H9 (cell line): ENCODE data around the gene C13orf46. TPM values are rescaled to one million over a fixed set of nuclear protein-coding genes. Genes with fewer than 3 reads are reported as not detected.

ENCODE experiments used
- DNase-seq: peaks from one replicate; pipeline ENCODE4 v3.0.0-alpha.2; 2017
- H2AFZ ChIP-seq: one replicate; pipeline ENCODE4 v1.6.1; 2013; ENCODE audit warnings: mild to moderate bottlenecking, low read length, control low read depth, moderate library complexity
- H2AK5ac ChIP-seq: 2 replicates; pipeline ENCODE4 v1.6.1; 2013; ENCODE audit warnings: low read length, control low read depth, mixed read lengths; ENCODE audit not compliant: insufficient read length
- H2BK120ac ChIP-seq: one replicate; pipeline ENCODE4 v1.6.1; 2013; ENCODE audit warnings: low read depth, mild to moderate bottlenecking, low read length, control low read depth, inconsistent platforms; ENCODE audit not compliant: poor library complexity, severe bottlenecking
- H2BK12ac ChIP-seq: 2 replicates; pipeline ENCODE4 v1.6.1; 2013; ENCODE audit warnings: low read length, control low read depth, mixed read lengths, low read depth; ENCODE audit not compliant: insufficient read length
- H2BK15ac ChIP-seq: 2 replicates; pipeline ENCODE4 v1.6.1; 2013; ENCODE audit warnings: low read depth, low read length, control low read depth
- H2BK20ac ChIP-seq: one replicate; pipeline ENCODE4 v1.6.1; 2013; ENCODE audit warnings: low read depth, mild to moderate bottlenecking, low read length, control low read depth, inconsistent platforms; ENCODE audit not compliant: poor library complexity, severe bottlenecking
- H2BK5ac ChIP-seq: 2 replicates; pipeline ENCODE4 v1.6.1; 2013; ENCODE audit warnings: low read length, control low read depth, mixed read lengths; ENCODE audit not compliant: insufficient read length
- H3K14ac ChIP-seq: 2 replicates; pipeline ENCODE4 v1.6.1; 2013; ENCODE audit warnings: low read length, control low read depth; ENCODE audit not compliant: insufficient read depth
- H3K18ac ChIP-seq: 2 replicates; pipeline ENCODE4 v1.6.1; 2013; ENCODE audit warnings: low read depth, mild to moderate bottlenecking, mixed read lengths, low read length, control low read depth; ENCODE audit not compliant: insufficient read length
- H3K23ac ChIP-seq: 2 replicates; pipeline ENCODE4 v1.6.1; 2013; ENCODE audit warnings: low read length, control low read depth, mixed read lengths, low read depth; ENCODE audit not compliant: insufficient read length
- H3K23me2 ChIP-seq: 2 replicates; pipeline ENCODE4 v1.6.1; 2013; ENCODE audit warnings: low read depth, mild to moderate bottlenecking, mixed read lengths, low read length, control low read depth; ENCODE audit not compliant: insufficient read length, poor library complexity, severe bottlenecking
- H3K27ac ChIP-seq: 2 replicates; pipeline ENCODE4 v1.5.1; 2013; ENCODE audit warnings: low read length, control low read depth, mixed read lengths, low read depth; ENCODE audit not compliant: insufficient read length
- H3K27me3 ChIP-seq: 2 replicates; pipeline ENCODE4 v1.6.1; 2013; ENCODE audit warnings: low read length, control low read depth, inconsistent platforms; ENCODE audit not compliant: insufficient read depth
- H3K4ac ChIP-seq: 2 replicates; pipeline ENCODE4 v1.6.1; 2013; ENCODE audit warnings: low read depth, mild to moderate bottlenecking, control low read depth, inconsistent platforms, low read length, moderate library complexity
- H3K4me1 ChIP-seq: 2 replicates; pipeline ENCODE4 v1.6.1; 2013; ENCODE audit warnings: low read length, control low read depth, inconsistent platforms; ENCODE audit not compliant: insufficient read depth
- H3K4me2 ChIP-seq: 2 replicates; pipeline ENCODE4 v1.6.1; 2013; ENCODE audit warnings: low read length, control low read depth, mixed read lengths; ENCODE audit not compliant: insufficient read length, insufficient read depth
- H3K56ac ChIP-seq: 2 replicates; pipeline ENCODE4 v1.6.1; 2013; ENCODE audit warnings: low read depth, mild to moderate bottlenecking, mixed read lengths, low read length, control low read depth; ENCODE audit not compliant: insufficient read length
- H3K79me1 ChIP-seq: 2 replicates; pipeline ENCODE4 v1.6.1; 2013; ENCODE audit warnings: low read depth, mild to moderate bottlenecking, moderate library complexity, low read length, control low read depth, inconsistent platforms; ENCODE audit not compliant: insufficient read depth, poor library complexity, severe bottlenecking
- H3K79me2 ChIP-seq: 2 replicates; pipeline ENCODE4 v1.6.1; 2013; ENCODE audit warnings: low read length, control low read depth, inconsistent platforms; ENCODE audit not compliant: insufficient read depth
- H3K9ac ChIP-seq: 2 replicates; pipeline ENCODE4 v1.6.1; 2013; ENCODE audit warnings: low read length, control low read depth, mixed read lengths; ENCODE audit not compliant: insufficient read length; ENCODE audit errors: extremely low read depth
- H3K9me3 ChIP-seq: one replicate; pipeline ENCODE4 v1.6.1; 2013; ENCODE audit warnings: low read depth, low read length, inconsistent platforms; ENCODE audit not compliant: control insufficient read depth
- H3T11ph ChIP-seq: one replicate; pipeline ENCODE4 v1.6.1; 2013; ENCODE audit warnings: mild to moderate bottlenecking, low read length, control low read depth, inconsistent platforms
- H4K20me1 ChIP-seq: one replicate; pipeline ENCODE4 v1.6.1; 2013; ENCODE audit not compliant: control insufficient read depth, insufficient read length, insufficient read depth
- H4K5ac ChIP-seq: 2 replicates; pipeline ENCODE4 v1.6.1; 2013; ENCODE audit warnings: low read depth, mild to moderate bottlenecking, mixed read lengths, low read length, control low read depth; ENCODE audit not compliant: insufficient read length
- H4K8ac ChIP-seq: replicated peaks from 2 replicates; pipeline ENCODE4 v1.6.1; 2013; ENCODE audit warnings: low read length, control low read depth, mixed read lengths, low read depth; ENCODE audit not compliant: insufficient read length
- H4K91ac ChIP-seq: 2 replicates; pipeline ENCODE4 v1.6.1; 2013; ENCODE audit warnings: low read depth, mild to moderate bottlenecking, moderate library complexity, mixed read lengths, low read length, control low read depth; ENCODE audit not compliant: insufficient read length
- H3K27ac Mint-ChIP-seq, 3 experiments: 2 replicates in 2 of 3; 3 replicates in 1 of 3; pipeline ENCODE4 v1.8.0; 2020 to 2021; ENCODE audit warnings: mixed read lengths in 3 of 3, mild to moderate bottlenecking in 1 of 3, moderate library complexity in 1 of 3
- H3K27me3 Mint-ChIP-seq: 2 replicates; pipeline ENCODE4 v1.8.0; 2021; ENCODE audit warnings: low read depth, mild to moderate bottlenecking, moderate library complexity, mixed read lengths
- H3K36me3 Mint-ChIP-seq, 3 experiments: 2 replicates in 2 of 3; 3 replicates in 1 of 3; pipeline ENCODE4 v1.8.0; 2020 to 2021; ENCODE audit warnings: low read depth in 3 of 3, mixed read lengths in 3 of 3; ENCODE audit not compliant: insufficient read depth in 1 of 3
- H3K4me1 Mint-ChIP-seq, 2 experiments: 2 replicates each; pipeline ENCODE4 v1.8.0; 2020; ENCODE audit warnings: mixed read lengths in 2 of 2
- H3K4me3 Mint-ChIP-seq, 2 experiments: 2 replicates in 1 of 2; 3 replicates in 1 of 2; pipeline ENCODE4 v1.8.0; 2020 to 2021; ENCODE audit warnings: mild to moderate bottlenecking in 2 of 2, mixed read lengths in 2 of 2, moderate library complexity in 1 of 2
- H3K9me3 Mint-ChIP-seq, 2 experiments: 2 replicates in 1 of 2; 3 replicates in 1 of 2; pipeline ENCODE4 v1.8.0; 2020; ENCODE audit warnings: mild to moderate bottlenecking in 2 of 2, mixed read lengths in 2 of 2, moderate library complexity in 1 of 2
- WGBS: extraction: QIAGEN DNeasy Blood & Tissue Kit; methylation state at CpG from one replicate; pipeline ENCODE4 v1.1.7; 2013; ENCODE audit warnings: missing lambda C conversion rate, low lambda C conversion rate, mixed read lengths; ENCODE audit not compliant: insufficient read length; ENCODE audit errors: extremely low coverage; 5-methylcytosine and 5-hydroxymethylcytosine counted together
- total RNA-seq: library from RNA; stranded (reverse); gene quantifications from 2 replicates; pipeline ENCODE4 v1.2.1, GENCODE V29; 2021
- TF ChIP-seq, protein P1 (sequence below): fragments of 200-600 bp; sonication (generic); conservative IDR thresholded peaks from 3 replicates; pipeline ENCODE4 v1.8.0; 2021; ENCODE audit warnings: antibody characterized with exemption, mild to moderate bottlenecking

The C13orf46 gene
- total RNA-seq, 1 experiment from 2014 or later = 0.55 TPM

DNA sequence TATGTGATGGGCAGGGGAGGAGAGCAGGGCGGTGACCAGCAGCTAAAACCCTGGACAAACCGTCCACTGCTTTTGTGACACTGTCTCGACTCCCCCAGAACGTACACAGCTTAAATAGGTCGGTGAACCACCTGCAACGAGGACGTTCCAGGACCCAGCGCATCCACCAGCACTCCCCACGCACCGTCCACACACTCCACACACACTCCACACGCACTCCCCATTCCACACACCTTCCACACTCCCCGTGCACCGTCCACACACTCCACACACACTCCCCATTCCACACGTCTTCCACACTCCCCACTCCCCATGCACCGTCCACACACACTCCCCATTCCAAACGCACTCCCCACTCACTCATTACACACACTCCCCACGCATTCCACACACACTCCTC is 38.3 kb upstream of the C13orf46 start:
- H3K27ac ChIP-seq = no peak overlapping the region
- Mint-ChIP-seq H3K9me3 (no peaks in the 10 kb centered on the region), H3K4me3 (no peak overlapping the region), H3K27me3 (no peaks in the 10 kb centered on the region), H3K36me3 (peaks cover 10 to 11% (median 10%) of the 10 kb centered on the region in 3 experiments), H3K4me1 (no peaks in the 10 kb centered on the region; a peak in 1 of 4 replicates), H3K27ac (no peak overlapping the region)
- H3T11ph ChIP-seq = no peak overlapping the region
- no peak overlapping the region for H4K5ac ChIP-seq
- no peak overlapping the region for H3K4me2 ChIP-seq
- no peaks in the 10 kb centered on the region for H3K23me2 ChIP-seq
- DNase-seq = no peak
- no peaks in the 10 kb centered on the region for H3K9me3 ChIP-seq
- no peak overlapping the region for H3K23ac ChIP-seq
- no peak overlapping the region for H2AFZ ChIP-seq
- H4K20me1 ChIP-seq = no peaks in the 10 kb centered on the region
- no peak overlapping the region for H3K18ac ChIP-seq
- H2BK12ac ChIP-seq = no peak overlapping the region
- no peak overlapping the region for H3K56ac ChIP-seq
- no peak overlapping the region for H4K8ac ChIP-seq
- 100% methylated on average over 9 of the region's 17 CpGs for WGBS
- no peak overlapping the region for H3K14ac ChIP-seq
- H3K4ac ChIP-seq = no peak overlapping the region
- TF ChIP-seq, protein P1, sequence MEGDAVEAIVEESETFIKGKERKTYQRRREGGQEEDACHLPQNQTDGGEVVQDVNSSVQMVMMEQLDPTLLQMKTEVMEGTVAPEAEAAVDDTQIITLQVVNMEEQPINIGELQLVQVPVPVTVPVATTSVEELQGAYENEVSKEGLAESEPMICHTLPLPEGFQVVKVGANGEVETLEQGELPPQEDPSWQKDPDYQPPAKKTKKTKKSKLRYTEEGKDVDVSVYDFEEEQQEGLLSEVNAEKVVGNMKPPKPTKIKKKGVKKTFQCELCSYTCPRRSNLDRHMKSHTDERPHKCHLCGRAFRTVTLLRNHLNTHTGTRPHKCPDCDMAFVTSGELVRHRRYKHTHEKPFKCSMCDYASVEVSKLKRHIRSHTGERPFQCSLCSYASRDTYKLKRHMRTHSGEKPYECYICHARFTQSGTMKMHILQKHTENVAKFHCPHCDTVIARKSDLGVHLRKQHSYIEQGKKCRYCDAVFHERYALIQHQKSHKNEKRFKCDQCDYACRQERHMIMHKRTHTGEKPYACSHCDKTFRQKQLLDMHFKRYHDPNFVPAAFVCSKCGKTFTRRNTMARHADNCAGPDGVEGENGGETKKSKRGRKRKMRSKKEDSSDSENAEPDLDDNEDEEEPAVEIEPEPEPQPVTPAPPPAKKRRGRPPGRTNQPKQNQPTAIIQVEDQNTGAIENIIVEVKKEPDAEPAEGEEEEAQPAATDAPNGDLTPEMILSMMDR = no peak
- no peaks in the 10 kb centered on the region for H3K79me1 ChIP-seq
- H2BK120ac ChIP-seq = no peak overlapping the region
- no peak overlapping the region for H2BK20ac ChIP-seq
- H3K27me3 ChIP-seq = no peaks in the 10 kb centered on the region
- H2BK15ac ChIP-seq = no peak overlapping the region
- H2BK5ac ChIP-seq = no peak overlapping the region
- no peak overlapping the region for H2AK5ac ChIP-seq
- H3K79me2 ChIP-seq = no peaks in the 10 kb centered on the region
- H3K9ac ChIP-seq = no peak overlapping the region
- H3K4me1 ChIP-seq = no peaks in the 10 kb centered on the region
- no peak overlapping the region for H4K91ac ChIP-seq
